Stimulated activated naive CD8-positive, alpha-beta T cell treated with anti-CD3 and anti-CD28 coated beads, Interleukin-15, Interleukin-2, amounts not matched to agents 100 U/mL and 50 U/mL, for 24 hours (primary cell): ENCODE data around the gene GNMT.
A peak's percentile ranks its signal among the peaks of the same experiment; 100 is the strongest.

Experiments used
- ATAC-seq: fragments of 150-1000 bp; cut with Tn5 transposase; one replicate; pipeline ENCODE4 v1.10.0; 2021
- DNase-seq: peaks from one replicate; pipeline ENCODE4 v3.0.0; 2021

Gene GNMT

DNA sequence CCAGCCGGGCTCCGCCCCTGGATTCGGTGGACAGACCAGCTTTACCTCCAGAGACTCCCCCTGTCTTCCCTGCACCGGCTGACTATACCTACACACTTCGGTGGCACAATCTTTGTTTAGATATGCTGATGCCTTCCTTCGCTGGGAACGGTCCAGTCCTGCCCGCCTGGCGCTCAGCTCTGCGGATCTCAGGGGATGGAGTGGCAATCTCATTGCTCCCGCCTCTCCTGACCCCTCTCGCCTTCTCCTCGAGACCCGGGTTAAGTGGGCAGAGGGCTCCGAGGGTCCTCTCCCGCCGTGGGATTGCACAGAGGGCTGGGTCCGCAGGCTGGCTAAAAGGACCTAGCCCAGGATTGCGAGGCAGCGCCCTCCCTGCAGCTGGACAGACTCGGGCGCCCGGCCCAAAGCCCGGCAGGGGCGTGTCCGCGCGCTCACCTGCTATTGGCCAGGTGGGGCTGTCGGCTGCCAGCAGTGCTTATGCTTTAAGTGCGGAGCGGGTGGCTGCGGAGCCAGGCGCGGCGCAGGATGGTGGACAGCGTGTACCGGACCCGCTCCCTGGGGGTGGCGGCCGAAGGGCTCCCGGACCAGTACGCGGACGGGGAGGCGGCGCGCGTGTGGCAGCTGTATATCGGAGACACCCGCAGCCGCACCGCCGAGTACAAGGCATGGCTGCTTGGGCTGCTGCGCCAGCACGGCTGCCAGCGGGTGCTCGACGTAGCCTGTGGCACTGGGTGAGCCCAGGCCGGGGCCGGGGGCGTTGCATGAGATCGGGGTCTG, at the start of gene GNMT:
TSS of gene GNMT (plus strand) at position 512 of the 777 bp plus-strand sequence. CDS start at position 526, 14 bp downstream.
- peak; percentile 39 for DNase-seq

GRCh38 chr6:42911171-42912021, 49.2 kb upstream of the GNMT start:
- no peak for ATAC-seq

More for the DNA sequence above, at the start of gene GNMT:
- peak; percentile 53 for ATAC-seq

GRCh38 chr6:42914546-42914945, 46.0 kb upstream of the GNMT start:
- DNase-seq (no peak), ATAC-seq (no peak)

More at GRCh38 chr6:42911171-42912021, 49.2 kb upstream of the GNMT start:
- no peak for DNase-seq

GRCh38 chr6:42915732-42916131, 44.8 kb upstream of the GNMT start, which contains the start of gene PTCRA:
Gene PTCRA, plus strand, starts transcription at chr6:42916053. Its CDS starts 17 bp downstream, at chr6:42916070.
- ATAC-seq (no peak), DNase-seq (no peak)

- ATAC-seq = no peak
Observed at GRCh38 chr6:42916288-42916687, 44.3 kb upstream of the GNMT start.

DNA sequence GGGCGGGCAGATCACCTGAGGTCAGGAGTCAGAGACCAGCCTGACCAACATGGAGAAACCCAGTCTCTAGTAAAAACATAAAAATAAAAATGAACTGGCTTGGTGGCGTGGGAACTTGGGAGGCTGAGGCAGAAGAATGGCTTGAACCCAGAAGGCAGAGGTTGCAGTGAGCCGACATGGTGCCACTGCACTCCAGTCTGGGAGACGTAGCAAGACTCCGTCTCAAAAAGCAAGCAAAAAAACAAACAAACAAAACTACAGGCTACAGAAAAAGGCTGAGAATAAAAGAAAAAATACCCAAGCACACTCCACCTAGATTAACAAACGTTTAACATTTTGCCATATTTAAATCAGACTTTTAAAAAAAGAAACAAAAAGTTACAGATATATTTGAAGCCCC, 38.8 kb upstream of the GNMT start:
- ATAC-seq (no peak), DNase-seq (no peak)

More at GRCh38 chr6:42916288-42916687, 44.3 kb upstream of the GNMT start:
- DNase-seq = no peak

DNA sequence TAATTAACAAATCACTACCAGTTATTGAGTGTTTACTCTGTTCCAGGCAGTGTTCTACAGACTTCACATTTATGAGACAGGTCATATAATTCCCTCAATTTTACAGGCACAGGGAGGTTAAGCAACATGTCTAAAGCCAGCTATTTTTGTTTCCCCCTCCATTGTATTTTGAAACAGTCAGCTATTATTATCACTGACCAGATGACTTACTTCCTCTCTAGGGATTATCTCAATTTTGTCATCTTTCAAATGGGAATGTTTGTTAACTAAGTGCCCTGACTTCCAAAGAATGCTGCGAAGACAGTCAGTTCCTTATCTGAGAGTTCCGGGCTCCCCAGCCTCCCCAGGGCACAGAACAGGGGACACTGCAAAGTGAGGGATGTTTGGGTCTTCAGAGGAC, 36.9 kb upstream of the GNMT start:
- ATAC-seq (no peak), DNase-seq (no peak)

DNA sequence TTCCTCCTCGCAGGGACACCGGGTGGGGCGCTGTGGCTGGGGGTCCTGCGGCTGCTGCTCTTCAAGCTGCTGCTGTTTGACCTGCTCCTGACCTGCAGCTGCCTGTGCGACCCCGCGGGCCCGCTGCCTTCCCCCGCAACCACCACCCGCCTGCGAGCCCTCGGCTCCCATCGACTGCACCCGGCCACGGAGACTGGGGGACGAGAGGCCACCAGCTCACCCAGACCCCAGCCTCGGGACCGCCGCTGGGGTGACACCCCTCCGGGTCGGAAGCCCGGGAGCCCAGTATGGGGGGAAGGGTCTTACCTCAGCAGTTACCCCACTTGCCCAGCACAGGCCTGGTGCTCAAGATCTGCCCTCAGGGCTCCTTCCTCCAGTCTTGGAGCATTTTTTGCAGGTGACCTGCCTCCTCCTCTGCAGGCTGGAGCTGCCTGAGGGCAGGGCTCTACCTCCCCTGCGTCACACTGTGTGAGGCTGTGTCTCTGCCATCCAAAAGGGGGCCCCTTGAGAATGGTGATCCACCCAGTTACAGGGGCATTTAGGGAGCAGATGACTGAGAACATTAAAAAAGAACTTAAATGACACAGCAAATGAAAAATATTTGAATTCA, 35.2 kb upstream of the GNMT start:
- no peak for DNase-seq
- no peak for ATAC-seq

DNA sequence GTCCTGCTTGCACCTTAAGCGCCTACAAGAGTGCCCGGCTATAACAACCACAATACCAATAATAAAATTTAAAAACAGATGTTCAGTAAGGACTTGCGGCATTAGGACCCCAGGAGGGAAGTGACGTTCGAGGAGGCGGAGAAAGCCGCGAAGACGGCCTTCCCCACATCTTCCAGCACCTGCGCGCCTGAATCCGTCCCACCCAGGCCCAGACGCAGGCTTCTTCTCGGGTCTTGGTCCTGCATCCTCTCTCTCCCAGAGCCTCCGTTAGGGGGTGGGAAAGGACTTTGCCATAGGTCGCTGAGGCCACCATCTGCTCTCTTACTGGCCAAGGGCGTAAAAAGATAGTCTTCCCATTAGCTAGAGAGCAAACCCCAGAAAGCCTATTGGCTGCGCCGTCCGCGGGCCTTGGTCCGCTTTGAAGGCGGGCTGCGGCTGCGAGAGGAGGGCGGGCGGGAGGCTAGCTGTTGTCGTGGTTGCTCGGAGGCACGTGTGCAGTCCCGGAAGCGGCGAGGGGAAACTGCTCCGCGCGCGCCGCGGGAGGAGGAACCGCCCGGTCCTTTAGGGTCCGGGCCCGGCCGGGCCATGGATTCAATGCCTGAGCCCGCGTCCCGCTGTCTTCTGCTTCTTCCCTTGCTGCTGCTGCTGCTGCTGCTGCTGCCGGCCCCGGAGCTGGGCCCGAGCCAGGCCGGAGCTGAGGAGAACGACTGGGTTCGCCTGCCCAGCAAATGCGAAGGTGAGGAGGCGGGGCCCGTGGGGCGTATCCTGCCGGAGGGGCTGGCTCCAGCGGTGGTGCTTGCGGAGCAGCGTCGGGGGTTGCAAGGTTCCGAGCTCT, 31.4 kb upstream of the GNMT start, which contains the start of gene CNPY3:
TSS of gene CNPY3 (plus strand) at position 495 of the 835 bp plus-strand sequence. CDS start at position 586, 91 bp downstream.
- peak; percentile 94 for DNase-seq
- ATAC-seq = peak; percentile 88

DNA sequence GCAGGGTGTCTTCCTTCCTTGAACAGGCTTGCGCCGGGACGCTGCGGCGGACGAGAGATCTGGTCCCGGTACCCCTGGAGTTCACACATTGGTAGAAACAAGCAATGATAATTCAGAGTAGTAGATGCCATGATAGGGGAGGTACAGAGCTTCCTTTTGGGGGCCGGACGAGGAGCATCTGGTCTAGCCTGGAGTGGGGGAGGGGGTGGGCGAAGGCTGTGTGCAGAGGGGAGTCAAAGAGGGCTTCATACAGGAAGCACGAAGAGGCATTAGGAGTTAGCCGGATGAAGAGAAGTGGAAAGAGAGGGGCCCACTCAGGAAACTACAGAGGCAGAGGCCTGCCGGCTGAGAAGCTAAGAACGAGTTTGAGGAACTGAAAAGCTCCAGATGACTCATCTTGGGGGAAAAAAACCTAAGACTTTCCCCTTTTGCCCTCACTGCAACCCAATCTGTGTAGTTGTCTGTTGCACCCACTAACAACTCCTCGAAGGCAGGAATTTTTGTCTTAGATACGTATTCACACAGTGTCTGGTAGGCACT, 30.7 kb upstream of the GNMT start:
- peak; percentile 51 for ATAC-seq
- peak; percentile 75 for DNase-seq

GRCh38 chr6:42932412-42932811, 28.1 kb upstream of the GNMT start:
- ATAC-seq (no peak), DNase-seq (no peak)

- DNase-seq (no peak), ATAC-seq (no peak)
Observed at GRCh38 chr6:42933205-42933604, 27.3 kb upstream of the GNMT start.

- ATAC-seq (no peak), DNase-seq (no peak)
Observed at GRCh38 chr6:42935322-42935721, 25.2 kb upstream of the GNMT start.

GRCh38 chr6:42936398-42936797, 24.2 kb upstream of the GNMT start:
- no peak for ATAC-seq

GRCh38 chr6:42937548-42938427, 22.8 kb upstream of the GNMT start:
- DNase-seq (no peak), ATAC-seq (no peak)

More at GRCh38 chr6:42936398-42936797, 24.2 kb upstream of the GNMT start:
- no peak for DNase-seq

DNA sequence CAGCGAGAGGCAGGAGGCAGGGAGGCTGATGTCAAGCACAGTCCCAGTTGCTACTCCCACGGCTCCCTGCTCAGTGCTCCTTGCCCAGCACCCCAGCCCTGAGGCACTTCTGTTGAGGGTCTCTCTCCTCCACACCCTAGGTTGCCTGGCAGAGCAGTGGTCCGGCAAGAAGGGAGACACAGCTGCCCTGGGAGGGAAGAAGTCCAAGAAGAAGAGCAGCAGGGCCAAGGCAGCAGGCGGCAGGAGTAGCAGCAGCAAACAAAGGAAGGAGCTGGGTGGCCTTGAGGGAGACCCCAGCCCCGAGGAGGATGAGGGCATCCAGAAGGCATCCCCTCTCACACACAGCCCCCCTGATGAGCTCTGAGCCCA, 22.1 kb upstream of the GNMT start:
- ATAC-seq (no peak), DNase-seq (no peak)

DNA sequence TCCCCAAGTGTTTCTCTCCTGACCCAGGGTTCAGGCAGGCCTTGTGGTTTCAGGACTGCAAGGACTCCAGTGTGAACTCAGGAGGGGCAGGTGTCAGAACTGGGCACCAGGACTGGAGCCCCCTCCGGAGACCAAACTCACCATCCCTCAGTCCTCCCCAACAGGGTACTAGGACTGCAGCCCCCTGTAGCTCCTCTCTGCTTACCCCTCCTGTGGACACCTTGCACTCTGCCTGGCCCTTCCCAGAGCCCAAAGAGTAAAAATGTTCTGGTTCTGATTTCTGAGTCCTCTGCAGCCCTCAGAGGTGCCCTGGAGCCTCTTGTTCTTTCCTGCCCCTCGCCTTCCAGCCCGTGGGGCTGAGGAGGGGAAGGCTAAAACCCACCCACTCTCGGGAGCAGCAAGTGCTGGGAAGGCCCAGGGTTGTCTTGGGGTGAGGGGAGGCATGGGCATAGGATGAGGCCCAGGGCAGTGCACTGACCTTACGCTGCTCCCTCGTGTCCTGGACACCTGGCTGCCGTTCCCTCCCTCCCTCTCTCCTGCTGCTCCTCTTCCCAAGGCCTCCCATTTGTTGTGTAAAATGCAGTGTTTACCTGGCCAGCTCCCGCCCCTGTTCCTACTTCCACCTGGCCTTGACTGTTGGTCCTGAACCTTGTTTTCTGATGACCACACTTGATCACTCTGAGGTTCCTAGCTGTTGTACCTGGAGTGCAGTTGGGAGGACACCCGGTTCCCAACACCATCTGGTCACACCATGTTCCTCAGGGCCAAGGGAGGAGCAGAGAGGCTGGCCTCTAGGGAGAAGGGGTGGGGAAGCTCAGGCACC, 21.4 kb upstream of the GNMT start:
- no peak for DNase-seq
- no peak for ATAC-seq

DNA sequence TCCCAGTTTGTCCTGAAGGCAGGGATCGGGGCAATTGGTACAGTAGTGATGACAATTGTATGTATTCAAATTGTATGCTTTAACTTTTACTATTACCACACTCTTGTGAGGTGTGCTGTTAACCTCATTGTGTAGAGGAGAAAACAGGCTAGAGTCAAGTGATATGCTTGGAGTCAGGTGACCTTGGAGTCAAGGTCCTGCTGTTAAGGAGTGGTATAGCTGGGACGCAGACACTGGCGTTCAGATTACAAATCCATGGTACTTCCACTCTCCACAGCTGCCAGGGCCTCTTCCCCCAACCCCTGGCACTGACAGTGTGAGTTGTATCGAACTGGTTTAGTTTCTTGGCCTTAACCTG, 20.8 kb upstream of the GNMT start:
- ATAC-seq = no peak
- no peak for DNase-seq

DNA sequence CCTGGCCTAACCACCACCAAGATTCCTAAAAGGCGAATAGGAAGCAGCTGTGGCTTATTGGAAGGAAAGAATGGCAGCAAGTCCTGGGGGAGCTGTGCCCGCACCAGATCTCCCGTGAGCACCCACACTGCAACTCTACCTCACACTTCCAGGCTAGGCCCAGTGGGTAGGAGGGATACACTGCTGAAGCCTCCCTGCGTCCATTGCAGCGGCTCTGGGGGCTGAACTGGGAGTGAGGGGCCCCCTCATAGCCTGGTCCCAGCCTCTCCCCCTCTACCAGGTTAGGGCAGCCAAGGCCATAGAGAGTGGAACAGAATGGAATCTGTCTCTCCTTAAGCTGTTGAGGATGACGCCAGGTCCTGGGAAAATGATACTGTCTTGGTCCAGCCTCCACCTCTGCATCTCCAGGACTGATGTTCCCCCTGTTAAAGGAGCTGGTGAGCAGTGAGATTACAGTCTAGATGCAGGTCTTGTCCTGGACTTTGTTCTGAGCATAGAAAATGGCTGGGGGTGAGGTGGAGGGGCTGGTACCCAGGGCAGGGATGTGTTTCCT, 20.0 kb upstream of the GNMT start:
- ATAC-seq = no peak
- no peak for DNase-seq
